ENCODE results near the gene SLC25A25.
A peak's percentile ranks its signal among the peaks of the same experiment; 100 is the strongest.
"Not testable (repeated sequence)": the region's sequence is repeated elsewhere in the genome, so short reads cannot be mapped to it uniquely, and the experiment has no call there.

SLC25A25 gene

DNA sequence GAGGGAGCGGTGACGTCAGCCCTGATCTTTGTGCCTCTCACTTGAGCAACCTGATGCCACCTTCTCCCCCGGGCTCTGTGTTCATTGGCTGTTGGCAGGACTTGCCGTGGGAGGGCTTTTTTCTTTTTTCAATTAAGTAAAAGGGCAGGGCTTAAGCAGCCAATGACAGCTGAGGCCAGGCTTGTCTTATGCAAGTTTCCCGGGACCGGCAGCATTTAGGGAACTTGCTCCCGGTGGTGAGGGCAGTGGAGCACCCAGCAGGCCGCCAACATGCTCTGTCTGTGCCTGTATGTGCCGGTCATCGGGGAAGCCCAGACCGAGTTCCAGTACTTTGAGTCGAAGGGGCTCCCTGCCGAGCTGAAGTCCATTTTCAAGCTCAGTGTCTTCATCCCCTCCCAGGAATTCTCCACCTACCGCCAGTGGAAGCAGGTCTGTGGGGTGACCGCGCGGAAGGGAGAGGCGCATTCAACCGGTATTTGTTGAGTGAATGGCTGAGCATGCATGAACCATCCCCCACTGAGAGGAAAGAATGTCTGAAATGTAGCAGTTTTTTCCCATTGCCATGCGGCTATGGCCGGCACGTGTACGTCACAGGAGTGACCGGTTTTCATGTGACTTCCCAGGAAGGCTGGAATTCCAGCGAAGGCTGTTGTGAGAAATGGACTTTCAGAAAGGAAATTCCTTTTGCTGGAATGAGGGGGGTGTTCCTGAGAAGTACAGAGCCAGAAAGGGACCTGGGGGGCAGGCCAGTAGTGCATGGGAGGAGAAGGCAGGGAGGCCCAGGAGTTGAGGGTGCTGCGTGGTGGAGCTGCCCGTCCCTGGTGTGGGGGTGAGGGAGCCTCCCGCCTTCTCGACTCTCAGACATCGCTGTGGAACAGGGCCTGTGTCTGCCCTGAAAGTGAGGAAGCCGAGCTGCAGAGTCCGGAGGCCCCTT lies 30.5 kb downstream of the SLC25A25 start:
- DNase-seq: peak; percentile 97

DNA sequence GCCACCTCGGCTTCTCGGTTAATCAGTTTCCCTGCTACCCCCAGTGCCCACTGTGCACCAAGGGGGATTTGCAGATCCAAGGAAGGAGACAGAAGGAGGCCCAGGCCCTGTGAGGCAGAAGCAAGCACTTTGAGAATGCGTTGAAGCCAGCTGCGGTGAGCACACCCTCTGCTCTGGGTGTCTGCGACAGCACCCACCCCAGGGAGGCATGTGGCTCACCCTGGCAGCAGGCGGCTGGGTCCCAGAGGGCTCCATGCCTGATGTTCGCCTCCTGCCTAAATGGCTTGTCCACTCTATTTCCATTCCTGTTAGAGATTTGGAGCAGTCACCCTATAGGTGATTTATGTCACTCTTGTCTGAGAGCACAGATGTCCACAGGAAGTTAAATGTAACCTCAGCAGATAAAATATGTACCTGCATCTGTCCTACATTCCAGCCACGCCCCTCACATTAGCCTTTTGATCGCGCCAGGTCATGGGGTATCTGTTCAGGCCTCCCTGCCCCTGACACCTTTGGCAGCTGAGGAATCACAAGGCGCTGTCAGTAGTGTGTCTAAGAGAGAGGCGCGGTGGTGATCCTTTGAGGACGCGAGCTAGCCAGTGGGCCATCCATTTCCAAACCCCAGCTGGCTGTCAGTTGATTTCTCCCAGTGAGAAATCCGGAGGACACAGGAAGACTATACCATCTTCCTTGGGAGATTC lies 31.3 kb downstream of the SLC25A25 start:
- DNase-seq: peak; percentile 45

DNA sequence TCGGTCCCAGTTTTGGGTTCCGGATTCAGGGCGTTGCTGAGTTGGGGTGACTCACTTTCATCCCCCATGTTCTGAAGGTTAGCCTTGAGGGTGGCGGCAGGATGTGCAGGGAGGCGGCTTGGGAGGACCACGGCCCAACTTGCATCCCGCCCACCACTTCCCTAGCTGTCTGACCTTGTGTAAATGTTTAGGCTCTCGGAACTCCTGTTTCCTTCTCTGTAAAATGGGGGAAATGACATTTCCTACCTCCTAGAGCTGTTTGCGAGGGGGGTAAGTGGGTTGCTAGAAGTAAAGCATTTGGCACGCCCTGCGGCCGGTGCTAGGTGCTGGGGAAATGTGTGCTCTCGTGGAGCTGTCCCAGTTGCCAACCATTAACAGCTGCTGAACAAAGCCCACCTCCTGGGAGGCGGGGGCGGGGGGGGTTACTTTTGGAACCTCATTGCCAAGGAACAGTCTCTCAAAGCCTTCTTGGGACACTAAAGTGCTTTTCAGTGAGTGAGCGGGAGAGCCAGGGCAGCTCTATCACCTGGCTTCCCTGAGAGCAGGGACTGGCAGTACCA lies 32.0 kb downstream of the SLC25A25 start:
- peak; percentile 18 for DNase-seq

DNA sequence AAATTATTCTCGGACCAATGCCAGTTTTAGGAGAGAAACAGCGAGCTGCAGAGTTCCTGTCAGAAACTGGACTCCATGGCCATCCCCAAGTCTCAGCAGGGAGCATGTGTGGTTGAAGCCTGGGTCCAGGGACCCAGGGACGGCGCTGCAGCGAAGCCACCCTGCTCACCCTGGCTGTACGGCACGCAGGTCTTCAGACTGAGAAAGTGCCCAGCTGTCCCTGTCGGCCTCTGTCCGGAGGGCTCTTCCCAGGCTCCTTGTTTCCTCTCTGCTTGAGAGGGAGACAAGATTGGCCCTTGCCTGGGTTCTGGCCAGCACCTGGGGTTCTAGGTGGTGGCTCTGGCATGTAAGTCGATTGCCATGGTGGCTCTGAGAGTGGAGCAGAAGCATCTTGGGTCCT lies 32.5 kb downstream of the SLC25A25 start:
- no peak for DNase-seq

DNA sequence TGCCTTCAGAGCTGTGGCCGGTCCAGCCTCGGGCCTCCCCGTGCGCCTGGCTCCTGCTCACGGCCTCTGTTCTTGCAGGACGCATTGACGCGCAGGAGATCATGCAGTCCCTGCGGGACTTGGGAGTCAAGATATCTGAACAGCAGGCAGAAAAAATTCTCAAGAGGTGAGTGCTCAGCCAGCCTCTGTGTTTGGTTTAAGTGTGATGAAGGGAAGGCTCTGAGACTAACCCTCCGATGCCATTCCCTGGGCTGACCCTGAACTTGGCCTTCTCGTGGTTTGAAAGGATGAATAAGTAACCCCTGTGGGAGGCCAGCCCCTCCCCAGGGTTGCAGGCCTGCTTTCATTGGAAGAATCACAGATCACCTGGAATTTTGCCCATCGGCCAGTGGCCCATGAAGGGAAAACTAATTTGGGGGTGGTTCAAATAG lies 33.2 kb downstream of the SLC25A25 start:
- no peak for DNase-seq

DNA sequence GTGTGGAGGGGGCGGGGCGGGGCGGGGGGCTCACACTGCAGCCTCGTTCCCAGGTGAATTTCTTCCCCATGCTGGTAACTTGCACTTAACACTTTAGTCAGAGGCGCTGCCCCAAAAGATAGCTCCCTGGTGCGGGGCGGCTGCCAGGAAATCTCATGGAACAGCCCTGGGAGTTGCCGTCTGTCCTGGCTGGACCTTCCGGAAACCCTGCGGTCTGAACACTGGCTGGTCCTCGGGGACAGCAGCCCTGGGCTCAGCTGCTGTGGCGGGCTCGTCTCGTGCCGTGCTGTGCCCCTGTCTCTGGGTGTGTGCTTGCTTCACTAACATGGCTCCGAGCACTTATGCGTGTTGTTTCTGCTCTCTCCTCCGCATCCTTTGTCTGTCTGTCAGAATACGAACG lies 33.7 kb downstream of the SLC25A25 start:
- no peak for DNase-seq

DNA sequence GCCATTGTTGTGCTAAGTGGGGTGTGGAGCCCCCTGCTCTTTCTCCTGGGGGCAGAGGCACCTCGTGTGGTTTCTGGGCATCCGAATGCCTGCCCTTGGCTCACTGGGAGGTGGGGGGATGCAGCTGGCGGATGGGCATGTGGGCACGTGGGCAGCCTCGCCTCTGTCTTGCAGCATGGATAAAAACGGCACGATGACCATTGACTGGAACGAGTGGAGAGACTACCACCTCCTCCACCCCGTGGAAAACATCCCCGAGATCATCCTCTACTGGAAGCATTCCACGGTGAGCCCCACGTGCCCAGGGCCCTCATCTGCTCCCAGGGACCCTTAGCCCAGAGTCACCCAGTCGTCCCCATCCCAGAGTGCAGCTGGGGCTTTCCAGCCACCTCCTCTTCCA lies 34.2 kb downstream of the SLC25A25 start:
- no peak for DNase-seq

DNA sequence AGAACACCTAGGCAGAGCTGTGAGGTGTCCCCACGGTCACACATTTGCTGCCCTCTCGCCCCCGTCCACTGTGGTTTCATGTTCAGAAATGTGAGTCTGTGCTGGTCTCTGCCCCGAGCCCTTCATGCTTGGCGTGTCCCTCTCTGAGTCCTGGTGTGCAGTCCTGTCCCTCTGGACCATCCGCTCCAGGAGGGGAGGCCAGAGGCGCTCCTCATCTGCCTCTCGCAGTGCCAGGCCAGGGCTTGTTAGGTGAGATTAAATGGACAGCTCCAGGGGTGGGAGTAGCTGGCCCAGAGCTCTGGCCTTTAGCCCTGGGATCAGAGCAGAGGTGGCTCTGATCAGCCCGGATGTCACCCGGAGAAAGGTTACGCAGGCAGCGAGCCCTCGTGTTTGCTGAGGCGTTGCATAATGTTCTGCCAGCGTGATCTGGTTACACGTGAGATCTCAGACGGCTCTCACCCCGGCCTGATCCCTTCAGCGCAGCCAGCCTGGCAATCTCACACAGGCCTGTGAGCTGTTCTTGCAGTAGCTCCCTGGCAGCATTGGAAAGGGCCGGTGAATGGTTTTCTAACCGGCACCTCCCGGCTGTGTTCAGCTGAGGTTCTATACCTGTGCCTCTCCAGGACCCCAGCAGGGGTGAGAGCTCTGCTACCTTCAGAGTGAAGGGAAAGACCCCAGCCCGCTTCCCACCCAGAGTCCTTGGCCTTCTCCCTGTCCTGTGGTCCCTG lies 35.0 kb downstream of the SLC25A25 start:
- DNase-seq: no peak

DNA sequence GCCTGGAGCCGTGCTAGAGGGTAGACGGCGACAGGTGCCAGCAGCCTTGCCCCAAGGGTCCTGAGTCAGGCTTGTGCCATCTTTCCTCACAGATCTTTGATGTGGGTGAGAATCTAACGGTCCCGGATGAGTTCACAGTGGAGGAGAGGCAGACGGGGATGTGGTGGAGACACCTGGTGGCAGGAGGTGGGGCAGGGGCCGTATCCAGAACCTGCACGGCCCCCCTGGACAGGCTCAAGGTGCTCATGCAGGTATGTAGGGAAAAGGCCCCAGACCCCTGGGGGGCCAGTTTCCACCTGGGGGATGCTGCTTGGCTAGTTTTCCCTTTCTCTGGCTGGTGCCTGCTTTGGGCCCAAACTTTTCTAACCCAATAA lies 35.5 kb downstream of the SLC25A25 start:
- DNase-seq: no peak

DNA sequence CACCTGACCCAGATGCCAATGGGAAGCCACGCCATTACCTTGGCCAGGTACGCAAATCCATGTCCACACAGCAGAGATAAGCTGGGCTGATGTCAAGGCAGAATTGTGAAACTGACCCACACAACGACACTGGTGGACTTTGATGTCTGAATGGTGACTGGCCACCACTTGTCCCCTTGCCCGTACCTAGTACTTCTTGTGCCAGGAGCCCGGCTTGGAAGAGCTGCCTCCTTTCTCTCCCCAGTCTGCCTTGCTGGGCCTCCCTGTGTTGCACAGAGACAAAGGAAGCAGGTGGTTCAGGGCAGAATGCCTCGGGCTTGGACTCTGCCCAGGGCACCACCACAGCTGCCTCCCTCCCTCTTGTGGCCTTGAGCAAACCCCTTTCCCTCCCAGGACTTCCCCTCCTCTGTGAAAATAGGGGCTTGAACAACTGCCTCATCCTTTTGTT lies 36.2 kb downstream of the SLC25A25 start:
- DNase-seq: no peak

DNA sequence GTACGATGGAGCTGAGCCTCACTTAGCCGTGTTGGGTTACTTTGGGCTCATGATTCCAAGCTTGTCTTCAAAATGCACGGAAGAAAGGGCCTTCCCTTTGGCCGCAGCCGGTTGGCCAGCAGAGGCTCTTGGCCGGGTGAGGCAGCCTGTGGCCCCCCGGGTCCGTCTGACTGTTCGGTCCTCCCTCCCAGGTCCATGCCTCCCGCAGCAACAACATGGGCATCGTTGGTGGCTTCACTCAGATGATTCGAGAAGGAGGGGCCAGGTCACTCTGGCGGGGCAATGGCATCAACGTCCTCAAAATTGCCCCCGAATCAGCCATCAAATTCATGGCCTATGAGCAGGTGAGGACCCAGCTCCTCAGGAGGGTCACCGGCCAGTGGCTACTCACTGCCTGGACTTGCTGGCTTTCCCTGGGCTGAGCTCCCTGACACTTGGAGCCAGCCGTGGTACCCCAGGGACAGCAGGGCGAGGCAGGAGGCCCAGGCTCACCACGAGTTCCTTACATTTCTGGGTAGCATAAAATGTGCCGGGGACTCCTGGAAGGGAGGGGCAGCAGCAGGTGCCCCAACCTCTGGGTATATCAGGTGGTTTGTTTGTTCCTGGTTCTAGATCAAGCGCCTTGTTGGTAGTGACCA lies 37.6 kb downstream of the SLC25A25 start:
- DNase-seq: no peak

DNA sequence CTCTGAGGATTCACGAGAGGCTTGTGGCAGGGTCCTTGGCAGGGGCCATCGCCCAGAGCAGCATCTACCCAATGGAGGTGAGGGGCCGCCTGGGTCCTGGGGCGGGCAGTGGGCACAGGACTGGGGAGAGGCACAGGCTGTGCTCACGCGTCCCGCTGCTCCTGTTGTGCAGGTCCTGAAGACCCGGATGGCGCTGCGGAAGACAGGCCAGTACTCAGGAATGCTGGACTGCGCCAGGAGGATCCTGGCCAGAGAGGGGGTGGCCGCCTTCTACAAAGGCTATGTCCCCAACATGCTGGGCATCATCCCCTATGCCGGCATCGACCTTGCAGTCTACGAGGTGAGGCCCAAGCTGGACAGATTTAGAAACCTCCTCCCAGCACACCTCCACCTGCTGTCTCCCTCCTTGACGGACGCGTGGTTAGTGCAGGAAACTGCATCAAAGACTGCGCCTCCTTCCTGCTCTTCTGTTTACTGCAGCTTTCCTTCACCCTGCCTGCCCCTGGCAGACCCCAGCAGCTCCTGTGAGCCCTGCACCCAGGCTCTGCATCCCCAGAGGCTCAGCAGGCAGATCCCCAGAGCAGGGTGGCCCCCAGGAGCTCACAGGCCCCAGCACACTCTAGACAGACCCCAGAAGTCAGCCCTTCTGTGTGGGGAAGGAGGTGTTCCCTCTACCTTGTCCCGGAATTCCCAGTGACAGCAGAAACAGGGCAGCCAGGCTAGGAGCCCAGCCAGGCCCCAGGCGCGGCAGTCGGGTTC lies 38.3 kb downstream of the SLC25A25 start:
- no peak for DNase-seq

DNA sequence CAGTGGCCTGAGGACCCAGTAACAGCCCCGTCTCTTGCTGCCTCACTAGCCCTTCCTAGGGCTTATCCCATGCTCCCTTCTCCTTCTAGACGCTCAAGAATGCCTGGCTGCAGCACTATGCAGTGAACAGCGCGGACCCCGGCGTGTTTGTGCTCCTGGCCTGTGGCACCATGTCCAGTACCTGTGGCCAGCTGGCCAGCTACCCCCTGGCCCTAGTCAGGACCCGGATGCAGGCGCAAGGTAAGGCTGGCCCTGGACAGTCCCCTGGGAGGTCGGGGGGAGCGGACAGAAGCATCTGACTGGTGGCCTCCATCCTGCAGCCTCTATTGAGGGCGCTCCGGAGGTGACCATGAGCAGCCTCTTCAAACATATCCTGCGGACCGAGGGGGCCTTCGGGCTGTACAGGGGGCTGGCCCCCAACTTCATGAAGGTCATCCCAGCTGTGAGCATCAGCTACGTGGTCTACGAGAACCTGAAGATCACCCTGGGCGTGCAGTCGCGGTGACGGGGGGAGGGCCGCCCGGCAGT lies 39.0 kb downstream of the SLC25A25 start:
- no peak for DNase-seq

DNA sequence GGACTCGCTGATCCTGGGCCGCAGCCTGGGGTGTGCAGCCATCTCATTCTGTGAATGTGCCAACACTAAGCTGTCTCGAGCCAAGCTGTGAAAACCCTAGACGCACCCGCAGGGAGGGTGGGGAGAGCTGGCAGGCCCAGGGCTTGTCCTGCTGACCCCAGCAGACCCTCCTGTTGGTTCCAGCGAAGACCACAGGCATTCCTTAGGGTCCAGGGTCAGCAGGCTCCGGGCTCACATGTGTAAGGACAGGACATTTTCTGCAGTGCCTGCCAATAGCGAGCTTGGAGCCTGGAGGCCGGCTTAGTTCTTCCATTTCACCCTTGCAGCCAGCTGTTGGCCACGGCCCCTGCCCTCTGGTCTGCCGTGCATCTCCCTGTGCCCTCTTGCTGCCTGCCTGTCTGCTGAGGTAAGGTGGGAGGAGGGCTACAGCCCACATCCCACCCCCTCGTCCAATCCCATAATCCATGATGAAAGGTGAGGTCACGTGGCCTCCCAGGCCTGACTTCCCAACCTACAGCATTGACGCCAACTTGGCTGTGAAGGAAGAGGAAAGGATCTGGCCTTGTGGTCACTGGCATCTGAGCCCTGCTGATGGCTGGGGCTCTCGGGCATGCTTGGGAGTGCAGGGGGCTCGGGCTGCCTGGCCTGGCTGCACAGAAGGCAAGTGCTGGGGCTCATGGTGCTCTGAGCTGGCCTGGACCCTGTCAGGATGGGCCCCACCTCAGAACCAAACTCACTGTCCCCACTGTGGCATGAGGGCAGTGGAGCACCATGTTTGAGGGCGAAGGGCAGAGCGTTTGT lies 39.6 kb downstream of the SLC25A25 start:
- no peak for DNase-seq

DNA sequence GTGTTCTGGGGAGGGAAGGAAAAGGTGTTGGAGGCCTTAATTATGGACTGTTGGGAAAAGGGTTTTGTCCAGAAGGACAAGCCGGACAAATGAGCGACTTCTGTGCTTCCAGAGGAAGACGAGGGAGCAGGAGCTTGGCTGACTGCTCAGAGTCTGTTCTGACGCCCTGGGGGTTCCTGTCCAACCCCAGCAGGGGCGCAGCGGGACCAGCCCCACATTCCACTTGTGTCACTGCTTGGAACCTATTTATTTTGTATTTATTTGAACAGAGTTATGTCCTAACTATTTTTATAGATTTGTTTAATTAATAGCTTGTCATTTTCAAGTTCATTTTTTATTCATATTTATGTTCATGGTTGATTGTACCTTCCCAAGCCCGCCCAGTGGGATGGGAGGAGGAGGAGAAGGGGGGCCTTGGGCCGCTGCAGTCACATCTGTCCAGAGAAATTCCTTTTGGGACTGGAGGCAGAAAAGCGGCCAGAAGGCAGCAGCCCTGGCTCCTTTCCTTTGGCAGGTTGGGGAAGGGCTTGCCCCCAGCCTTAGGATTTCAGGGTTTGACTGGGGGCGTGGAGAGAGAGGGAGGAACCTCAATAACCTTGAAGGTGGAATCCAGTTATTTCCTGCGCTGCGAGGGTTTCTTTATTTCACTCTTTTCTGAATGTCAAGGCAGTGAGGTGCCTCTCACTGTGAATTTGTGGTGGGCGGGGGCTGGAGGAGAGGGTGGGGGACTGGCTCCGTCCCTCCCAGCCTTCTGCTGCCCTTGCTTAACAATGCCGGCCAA lies 40.4 kb downstream of the SLC25A25 start:
- no peak for DNase-seq

DNA sequence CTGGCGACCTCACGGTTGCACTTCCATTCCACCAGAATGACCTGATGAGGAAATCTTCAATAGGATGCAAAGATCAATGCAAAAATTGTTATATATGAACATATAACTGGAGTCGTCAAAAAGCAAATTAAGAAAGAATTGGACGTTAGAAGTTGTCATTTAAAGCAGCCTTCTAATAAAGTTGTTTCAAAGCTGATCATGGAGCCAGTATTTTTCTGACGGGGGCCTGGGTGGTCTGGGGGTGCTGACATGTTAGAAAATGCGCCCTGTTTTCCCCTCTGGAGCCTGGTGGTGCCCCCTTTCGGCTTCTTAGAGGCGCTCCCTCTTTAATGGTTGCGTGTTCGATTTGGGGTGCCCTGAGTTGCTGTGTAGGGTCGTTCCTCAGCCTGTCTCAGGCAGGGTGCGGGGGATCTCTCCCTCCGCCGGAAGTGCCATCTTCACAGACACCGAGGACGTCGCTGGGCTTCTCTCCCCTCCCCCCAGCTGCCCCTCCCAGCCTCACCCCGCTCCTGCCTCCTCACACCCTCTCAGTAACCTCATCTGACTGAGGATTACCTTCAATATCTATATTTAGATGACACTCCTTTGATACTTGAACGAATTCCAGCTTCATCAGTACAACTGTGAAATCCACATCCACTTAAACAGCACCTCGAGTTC lies 41.1 kb downstream of the SLC25A25 start:
- no peak for DNase-seq

DNA sequence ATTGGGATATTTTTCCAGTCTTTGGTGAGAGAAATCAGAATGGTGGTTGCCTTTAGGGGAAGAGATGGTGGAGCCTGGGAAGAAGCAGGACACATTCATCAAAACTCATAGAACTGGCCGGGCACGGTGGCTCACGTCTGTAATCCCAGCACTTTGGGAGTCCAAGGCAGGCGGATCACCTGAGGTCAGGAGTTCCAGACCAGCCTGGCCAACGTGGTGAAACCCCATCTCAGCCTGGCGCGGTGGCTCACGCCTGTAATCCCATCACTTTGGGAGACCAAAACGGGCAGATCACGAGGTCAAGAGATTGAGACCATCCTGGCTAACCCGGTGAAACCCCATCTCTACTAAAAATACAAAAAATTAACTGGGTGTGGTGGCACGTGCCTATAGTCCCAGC lies 43.7 kb downstream of the SLC25A25 start:
- DNase-seq: not testable (repeated sequence)

DNA sequence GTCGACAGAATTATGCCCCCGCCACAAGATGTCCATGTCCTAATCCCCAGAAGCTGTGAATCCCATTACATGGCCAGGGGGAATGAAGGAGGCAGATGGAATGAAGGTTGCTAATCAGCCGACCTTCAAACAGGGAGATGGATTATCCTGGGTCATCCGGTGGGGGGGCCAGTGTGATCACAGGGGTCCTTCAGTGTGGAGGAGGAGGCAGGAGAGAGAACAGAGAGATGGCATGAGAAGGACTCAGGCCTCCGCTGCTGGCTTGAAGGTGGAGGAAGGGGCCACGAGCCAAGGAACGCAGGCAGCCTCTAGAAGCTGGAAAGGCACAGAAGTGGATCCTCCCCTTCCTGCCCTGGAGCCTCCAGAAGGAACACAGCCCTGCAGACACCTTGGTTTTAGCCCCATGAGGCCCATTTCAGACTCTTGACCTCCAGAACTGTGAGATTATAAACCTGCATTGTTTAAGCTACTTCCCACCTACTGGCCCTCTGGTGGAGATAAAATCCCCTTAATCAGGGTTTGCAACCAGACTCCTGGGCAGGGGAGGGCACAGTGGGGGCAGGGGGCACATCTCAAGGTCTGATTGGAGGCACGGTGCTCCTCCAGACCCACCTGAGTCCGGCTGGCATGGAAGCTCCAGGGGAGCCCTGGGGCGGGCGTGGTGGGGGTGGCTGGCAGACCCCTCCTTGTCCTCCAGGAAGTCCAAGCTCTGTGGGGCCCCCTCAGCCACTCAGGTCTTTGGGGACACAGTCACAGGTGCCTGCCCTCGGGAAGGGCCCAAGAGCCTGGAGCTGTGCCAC lies 45.7 kb downstream of the SLC25A25 start:
- DNase-seq: no peak
